ENCODE measurements around the gene KAZN. TPM values are rescaled to one million over a fixed set of nuclear protein-coding genes. Genes with fewer than 3 reads are reported as not detected.

The KAZN gene
- total RNA-seq, 2 experiments from 2014 or later: 0.22 to 0.55 TPM

DNA sequence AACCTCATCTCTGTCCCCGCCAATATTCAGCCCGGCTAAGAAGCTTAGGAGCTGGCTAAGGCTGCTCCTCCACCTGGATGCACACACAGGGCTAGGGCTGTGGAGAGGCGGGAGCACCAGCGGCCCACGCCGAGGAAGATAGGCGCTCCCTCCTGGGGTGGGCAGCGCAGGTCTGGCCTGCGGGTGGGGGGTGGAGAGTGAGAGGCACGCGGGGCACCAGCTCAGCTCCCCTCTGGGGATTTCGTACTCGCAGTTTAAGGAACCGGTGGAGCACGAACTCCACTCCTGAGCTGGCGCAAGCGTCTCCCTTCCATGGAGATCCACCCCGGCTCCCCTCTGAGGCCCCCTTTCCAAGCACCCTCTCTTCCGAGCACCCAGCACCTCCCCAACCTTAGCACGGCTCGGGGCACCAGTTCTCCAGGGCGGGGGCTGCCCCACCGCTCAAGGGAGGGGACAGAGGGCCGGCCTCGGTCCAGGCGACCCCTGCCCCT lies 433 bp upstream of the KAZN start:
- Mint-ChIP-seq H3K27ac (no peak overlapping the region), H3K4me3 (no peak overlapping the region), H3K9me3 (no peaks in the 10 kb centered on the region), H3K27me3 (peaks cover 70% of the 10 kb centered on the region), H3K36me3 (ENCODE audit: low read depth) (no peaks in the 10 kb centered on the region), H3K4me1 (ENCODE audit: low read depth) (no peaks in the 10 kb centered on the region)
- ATAC-seq (ENCODE audit: poor library complexity) (no peak), DNase-seq (no peak)
- H3K27me3 ChIP-seq (ENCODE audit: control insufficient read depth in 1 of 2, insufficient read depth in 2 of 2, low read length in 2 of 2): peaks cover 26 to 44% of the 10 kb centered on the region in 2 experiments
- ChIA-PET CTCF (no interaction called here), POLR2A (no interaction called here)
- H3K9me3 ChIP-seq (ENCODE audit: control insufficient read depth in 1 of 2, insufficient read depth in 1 of 2, low read length in 2 of 2): no peaks in the 10 kb centered on the region
- intact Hi-C loops (cut with DNase I, micrococcal nuclease): no loop called here
- no peaks in the 10 kb centered on the region for H3K4me1 ChIP-seq (ENCODE audit: insufficient read depth, low read length)
- H3K36me3 ChIP-seq (ENCODE audit: insufficient read depth, low read length): no peaks in the 10 kb centered on the region
- H3K27ac ChIP-seq (ENCODE audit: low read depth in 1 of 2, low read length in 2 of 2): no peak overlapping the region
- TF ChIP-seq, protein P1, sequence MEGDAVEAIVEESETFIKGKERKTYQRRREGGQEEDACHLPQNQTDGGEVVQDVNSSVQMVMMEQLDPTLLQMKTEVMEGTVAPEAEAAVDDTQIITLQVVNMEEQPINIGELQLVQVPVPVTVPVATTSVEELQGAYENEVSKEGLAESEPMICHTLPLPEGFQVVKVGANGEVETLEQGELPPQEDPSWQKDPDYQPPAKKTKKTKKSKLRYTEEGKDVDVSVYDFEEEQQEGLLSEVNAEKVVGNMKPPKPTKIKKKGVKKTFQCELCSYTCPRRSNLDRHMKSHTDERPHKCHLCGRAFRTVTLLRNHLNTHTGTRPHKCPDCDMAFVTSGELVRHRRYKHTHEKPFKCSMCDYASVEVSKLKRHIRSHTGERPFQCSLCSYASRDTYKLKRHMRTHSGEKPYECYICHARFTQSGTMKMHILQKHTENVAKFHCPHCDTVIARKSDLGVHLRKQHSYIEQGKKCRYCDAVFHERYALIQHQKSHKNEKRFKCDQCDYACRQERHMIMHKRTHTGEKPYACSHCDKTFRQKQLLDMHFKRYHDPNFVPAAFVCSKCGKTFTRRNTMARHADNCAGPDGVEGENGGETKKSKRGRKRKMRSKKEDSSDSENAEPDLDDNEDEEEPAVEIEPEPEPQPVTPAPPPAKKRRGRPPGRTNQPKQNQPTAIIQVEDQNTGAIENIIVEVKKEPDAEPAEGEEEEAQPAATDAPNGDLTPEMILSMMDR (IDR thresholded peaks at IDR 0.05): no peak
- no peak overlapping the region for H3K4me3 ChIP-seq (ENCODE audit: low read length)

DNA sequence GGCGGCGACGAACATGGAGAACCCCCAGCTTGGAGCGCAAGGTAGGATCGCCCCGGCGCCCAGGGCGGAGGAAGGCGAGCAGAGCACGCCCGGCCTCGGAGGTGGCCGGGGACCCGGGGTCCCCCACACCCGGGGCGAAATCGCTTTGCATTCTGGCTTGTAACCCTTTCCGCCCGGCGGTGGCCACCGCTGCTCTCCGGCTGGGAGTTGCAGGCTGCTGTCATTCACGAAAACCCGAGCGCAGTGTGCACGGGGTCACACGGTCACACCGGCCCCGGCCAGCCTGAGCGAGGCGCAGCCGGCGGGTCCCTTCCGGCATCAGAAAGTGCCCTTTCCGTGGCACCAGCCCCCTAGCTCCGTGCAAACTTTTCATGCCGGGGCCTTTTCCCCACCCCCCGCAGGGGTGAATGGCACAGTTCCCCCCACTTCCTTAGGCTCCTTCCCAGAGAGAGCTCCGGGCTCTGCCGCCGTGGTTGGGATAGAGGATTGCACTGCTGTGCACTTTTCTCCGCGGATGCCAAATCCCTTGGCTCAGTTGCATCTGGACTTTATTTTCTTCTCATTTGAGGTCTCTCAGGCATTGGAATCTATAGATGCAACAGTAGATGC lies 802 bp downstream of the KAZN start:
- Histone ChIP-seq H3K27ac (ENCODE audit: low read depth in 1 of 2, low read length in 2 of 2) (no peak overlapping the region), H3K4me1 (ENCODE audit: insufficient read depth, low read length) (no peaks in the 10 kb centered on the region), H3K36me3 (ENCODE audit: insufficient read depth, low read length) (no peaks in the 10 kb centered on the region), H3K27me3 (ENCODE audit: control insufficient read depth in 1 of 2, insufficient read depth in 2 of 2, low read length in 2 of 2) (peaks cover 30 to 44% of the 10 kb centered on the region in 2 experiments), H3K9me3 (ENCODE audit: control insufficient read depth in 1 of 2, insufficient read depth in 1 of 2, low read length in 2 of 2) (no peaks in the 10 kb centered on the region), H3K4me3 (ENCODE audit: low read length) (no peak overlapping the region)
- Mint-ChIP-seq H3K4me3 (no peak overlapping the region), H3K36me3 (ENCODE audit: low read depth) (no peaks in the 10 kb centered on the region), H3K9me3 (no peaks in the 10 kb centered on the region), H3K27ac (no peak overlapping the region), H3K4me1 (ENCODE audit: low read depth) (no peaks in the 10 kb centered on the region), H3K27me3 (peaks cover 70% of the 10 kb centered on the region)
- TF ChIP-seq, protein P1 (IDR thresholded peaks at IDR 0.05): no peak
- DNase-seq (no peak), ATAC-seq (ENCODE audit: poor library complexity) (no peak)
- CTCF ChIA-PET: no interaction called here
- intact Hi-C loops (cut with DNase I, micrococcal nuclease): no loop called here
- POLR2A ChIA-PET: interaction anchor here (0.6 kb wide), 1 partner anchor 33 kb away, joined by 3 read pairs; no protein-coding TSS in a partner anchor

DNA sequence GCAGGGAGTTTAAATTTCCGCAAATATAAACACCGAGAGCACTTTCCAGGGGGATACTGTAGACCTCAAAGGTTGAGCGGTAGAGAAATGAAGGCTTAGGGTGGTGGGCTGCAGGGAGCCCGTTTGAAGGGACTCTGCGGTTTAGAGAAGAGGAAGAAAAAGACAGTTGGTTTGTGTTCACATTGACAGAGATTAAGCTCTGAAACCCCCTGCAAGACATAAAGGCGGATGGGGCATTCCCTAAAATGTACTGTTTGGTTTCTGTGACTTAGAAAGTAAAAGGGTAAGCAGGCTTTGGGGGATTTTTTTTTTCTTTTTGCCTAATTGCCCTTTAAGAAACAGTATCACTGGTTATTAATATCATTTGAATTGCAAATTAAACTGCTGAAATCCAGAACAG lies 1.3 kb downstream of the KAZN start:
- intact Hi-C loops (cut with DNase I, micrococcal nuclease): no loop called here
- POLR2A ChIA-PET: interaction anchor here (0.6 kb wide), 1 partner anchor 32 kb away, joined by 3 read pairs; no protein-coding TSS in a partner anchor
- no peak overlapping the region for H3K27ac ChIP-seq (ENCODE audit: low read depth in 1 of 2, low read length in 2 of 2)
- H3K9me3 ChIP-seq (ENCODE audit: control insufficient read depth in 1 of 2, insufficient read depth in 1 of 2, low read length in 2 of 2): no peaks in the 10 kb centered on the region
- H3K4me1 Mint-ChIP-seq (ENCODE audit: low read depth): no peaks in the 10 kb centered on the region
- no peak overlapping the region for H3K27ac Mint-ChIP-seq
- no peaks in the 10 kb centered on the region for H3K4me1 ChIP-seq (ENCODE audit: insufficient read depth, low read length)
- no peak overlapping the region for H3K4me3 ChIP-seq (ENCODE audit: low read length)
- H3K27me3 Mint-ChIP-seq: peaks cover 70% of the 10 kb centered on the region
- H3K27me3 ChIP-seq (ENCODE audit: control insufficient read depth in 1 of 2, insufficient read depth in 2 of 2, low read length in 2 of 2): peaks cover 30 to 44% of the 10 kb centered on the region in 2 experiments
- no peak for DNase-seq
- ATAC-seq (ENCODE audit: poor library complexity): no peak
- TF ChIP-seq, protein P1 (IDR thresholded peaks at IDR 0.05): no peak
- no peak overlapping the region for H3K4me3 Mint-ChIP-seq
- no peaks in the 10 kb centered on the region for H3K36me3 Mint-ChIP-seq (ENCODE audit: low read depth)
- no peaks in the 10 kb centered on the region for H3K9me3 Mint-ChIP-seq
- H3K36me3 ChIP-seq (ENCODE audit: insufficient read depth, low read length): no peaks in the 10 kb centered on the region
- CTCF ChIA-PET: no interaction called here

All from CD4-positive, alpha-beta T cell (primary cell).